ENCODE results near the gene MKI67. TPM values are rescaled to one million over a fixed set of nuclear protein-coding genes. Genes with fewer than 3 reads are reported as not detected.

Gene MKI67
- polyA plus RNA-seq, 1 donor from 2014 or later = 0.16 TPM

- Histone ChIP-seq H3K9ac (ENCODE audit: low read length) (no peak overlapping the region), H3F3A (ENCODE audit: insufficient read depth, low read length, poor library complexity, severe bottlenecking) (no peaks in the 10 kb centered on the region), H3K79me2 (replicated peaks; ENCODE audit: insufficient read depth, low read length) (no peaks in the 10 kb centered on the region), H3K27ac (ENCODE audit: low read length) (no peak overlapping the region), H3K9me2 (ENCODE audit: insufficient read depth, low read length) (no peaks in the 10 kb centered on the region), H4K20me1 (ENCODE audit: insufficient read depth) (no peaks in the 10 kb centered on the region), H2AFZ (ENCODE audit: low read depth, low read length) (no peak overlapping the region), H3K4me2 (ENCODE audit: low read length) (no peak overlapping the region), H3K9me3 (ENCODE audit: low read length) (no peaks in the 10 kb centered on the region), H3K36me3 (ENCODE audit: insufficient read depth, low read length) (no peaks in the 10 kb centered on the region), H3K4me3 (ENCODE audit: low read length) (no peak overlapping the region), H3K27me3 (ENCODE audit: insufficient read depth, low read depth, low read length) (no peaks in the 10 kb centered on the region)
- TF ChIP-seq RAD21 (conservative IDR thresholded peaks at IDR 0.05) (no peak), POLR2AphosphoS5 (IDR thresholded peaks at IDR 0.05) (no peak), REST (IDR thresholded peaks at IDR 0.05; ENCODE audit: borderline replicate concordance) (no peak), CTCF (IDR thresholded peaks at IDR 0.05; ENCODE audit: poor library complexity, severe bottlenecking) (no peak), EP300 (conservative IDR thresholded peaks at IDR 0.05; ENCODE audit: poor library complexity, severe bottlenecking) (no peak), SMC3 (conservative IDR thresholded peaks at IDR 0.05; ENCODE audit: poor library complexity) (no peak), TAF1 (IDR thresholded peaks at IDR 0.05; ENCODE audit: low read depth) (no peak), EZH2 (IDR thresholded peaks at IDR 0.05; ENCODE audit: borderline replicate concordance, insufficient read depth, low read length, poor library complexity, severe bottlenecking) (no peak), MXI1 (conservative IDR thresholded peaks at IDR 0.05; ENCODE audit: poor library complexity, severe bottlenecking) (no peak)
Observed at GRCh38 chr10:128113026-128113425, 13.2 kb downstream of the MKI67 start.

GRCh38 chr10:128111696-128112095 lies 14.5 kb downstream of the MKI67 start:
- H4K20me1 ChIP-seq (ENCODE audit: insufficient read depth) = no peaks in the 10 kb centered on the region
- H3K4me2 ChIP-seq (ENCODE audit: low read length) = no peak overlapping the region
- H3K9me3 ChIP-seq (ENCODE audit: low read length) = no peaks in the 10 kb centered on the region
- TF ChIP-seq REST (IDR thresholded peaks at IDR 0.05; ENCODE audit: borderline replicate concordance) (no peak), POLR2AphosphoS5 (IDR thresholded peaks at IDR 0.05) (no peak), EZH2 (IDR thresholded peaks at IDR 0.05; ENCODE audit: borderline replicate concordance, insufficient read depth, low read length, poor library complexity, severe bottlenecking) (no peak), CTCF (IDR thresholded peaks at IDR 0.05; ENCODE audit: poor library complexity, severe bottlenecking) (no peak), MXI1 (conservative IDR thresholded peaks at IDR 0.05; ENCODE audit: poor library complexity, severe bottlenecking) (no peak), SMC3 (conservative IDR thresholded peaks at IDR 0.05; ENCODE audit: poor library complexity) (no peak), EP300 (conservative IDR thresholded peaks at IDR 0.05; ENCODE audit: poor library complexity, severe bottlenecking) (no peak), TAF1 (IDR thresholded peaks at IDR 0.05; ENCODE audit: low read depth) (no peak), RAD21 (conservative IDR thresholded peaks at IDR 0.05) (no peak)
- H3K79me2 ChIP-seq (replicated peaks; ENCODE audit: insufficient read depth, low read length) = no peaks in the 10 kb centered on the region
- no peak overlapping the region for H3K27ac ChIP-seq (ENCODE audit: low read length)
- H3K36me3 ChIP-seq (ENCODE audit: insufficient read depth, low read length) = no peaks in the 10 kb centered on the region
- no peak overlapping the region for H2AFZ ChIP-seq (ENCODE audit: low read depth, low read length)
- no peaks in the 10 kb centered on the region for H3K27me3 ChIP-seq (ENCODE audit: insufficient read depth, low read depth, low read length)
- H3K4me3 ChIP-seq (ENCODE audit: low read length) = no peak overlapping the region
- H3F3A ChIP-seq (ENCODE audit: insufficient read depth, low read length, poor library complexity, severe bottlenecking) = no peaks in the 10 kb centered on the region
- H3K9me2 ChIP-seq (ENCODE audit: insufficient read depth, low read length) = no peaks in the 10 kb centered on the region
- no peak overlapping the region for H3K9ac ChIP-seq (ENCODE audit: low read length)
